H1 (cell line): ENCODE data around the gene HIPK2. TPM values are rescaled to one million over a fixed set of nuclear protein-coding genes. Genes with fewer than 3 reads are reported as not detected.

ENCODE experiments used
- CTCF ChIA-PET: fragments of 300-600 bp; sonication (Branson Sonifier 250); formaldehyde crosslinking; loops from one replicate; lab custom pipeline; 2021; ENCODE audit not compliant: partially characterized antibody; lab: Charles Lee
- POLR2A ChIA-PET: fragments of 300-600 bp; sonication (Branson Sonifier 250); formaldehyde crosslinking; loops from one replicate; lab custom pipeline; 2021; ENCODE audit warnings: inconsistent platforms; ENCODE audit not compliant: partially characterized antibody; lab: Charles Lee
- DNase-seq, 2 experiments: peaks; one replicate each; pipeline versions ENCODE4 v3.0.0 to v3.0.0-alpha.2; 2010 to 2022; ENCODE audit warnings: low spot score in 2 of 2, low read depth in 1 of 2, mixed read lengths in 1 of 2
- FAIRE-seq: peaks from 2 replicates; lab custom pipeline; 2011; peaks lifted over from hg19 to GRCh38; lab: Jason Lieb, UNC
- H2AFZ ChIP-seq: 2 replicates; pipeline ENCODE4 v1.8.1; 2012; ENCODE audit warnings: low read length, inconsistent platforms
- H2AK5ac ChIP-seq: 2 replicates; pipeline ENCODE4 v1.6.1; 2013; ENCODE audit warnings: low read depth, low read length
- H2BK120ac ChIP-seq: replicated peaks from 2 replicates; pipeline ENCODE3; 2013; ENCODE audit warnings: low read depth, low read length, inconsistent platforms
- H2BK12ac ChIP-seq: 2 replicates; pipeline ENCODE4 v1.6.1; 2013; ENCODE audit warnings: low read depth, low read length
- H2BK15ac ChIP-seq: 2 replicates; pipeline ENCODE4 v1.6.1; 2013; ENCODE audit warnings: low read length
- H2BK20ac ChIP-seq: 2 replicates; pipeline ENCODE4 v1.6.1; 2013; ENCODE audit warnings: low read length
- H2BK5ac ChIP-seq: 2 replicates; pipeline ENCODE4 v1.6.1; 2013; ENCODE audit warnings: low read depth, low read length
- H3K14ac ChIP-seq: 2 replicates; pipeline ENCODE4 v1.6.1; 2013; ENCODE audit warnings: inconsistent platforms; ENCODE audit not compliant: insufficient read length
- H3K18ac ChIP-seq: 2 replicates; pipeline ENCODE4 v1.6.1; 2013; ENCODE audit warnings: low read length; ENCODE audit errors: extremely low read depth
- H3K23ac ChIP-seq: 2 replicates; pipeline ENCODE4 v1.6.1; 2013; ENCODE audit warnings: inconsistent platforms; ENCODE audit not compliant: insufficient read length
- H3K23me2 ChIP-seq: 2 replicates; pipeline ENCODE4 v1.6.1; 2013; ENCODE audit warnings: low read depth, low read length
- H3K27ac ChIP-seq: 2 replicates; pipeline ENCODE4 v1.6.1; 2011; ENCODE audit warnings: low read depth, low read length, inconsistent platforms
- H3K27me3 ChIP-seq, 4 experiments: replicated peaks in 1 of 4; 1 replicate in 1 of 4; 2 replicates in 3 of 4; pipeline versions ENCODE4 v1.6.1 to v1.8.1; 2011 to 2013; ENCODE audit warnings: low read length in 3 of 4, mild to moderate bottlenecking in 3 of 4, inconsistent platforms in 2 of 4, mixed read lengths in 2 of 4, moderate library complexity in 1 of 4; ENCODE audit not compliant: control insufficient read depth in 3 of 4, insufficient read depth in 3 of 4; ENCODE audit errors: extremely low read depth in 1 of 4
- H3K36me3 ChIP-seq, 4 experiments: 2 replicates each; pipeline versions ENCODE4 v1.6.1 to v1.8.1; 2011 to 2013; ENCODE audit warnings: mild to moderate bottlenecking in 4 of 4, low read length in 3 of 4, moderate library complexity in 2 of 4, control low read depth in 1 of 4, inconsistent platforms in 1 of 4; ENCODE audit not compliant: insufficient read depth in 4 of 4, control insufficient read depth in 2 of 4
- H3K4ac ChIP-seq: replicated peaks from 2 replicates; pipeline ENCODE3; 2013; ENCODE audit warnings: low read length, low read depth, mixed read lengths, inconsistent platforms; ENCODE audit not compliant: insufficient read length
- H3K4me1 ChIP-seq, 4 experiments: replicated peaks in 1 of 4; 1 replicate in 1 of 4; 2 replicates in 3 of 4; pipeline versions ENCODE4 v1.6.1 to v1.8.1; 2011 to 2013; ENCODE audit warnings: low read length in 3 of 4, inconsistent platforms in 2 of 4, mixed read lengths in 1 of 4; ENCODE audit not compliant: insufficient read depth in 4 of 4, control insufficient read depth in 3 of 4
- H3K4me2 ChIP-seq, 2 experiments: 2 replicates each; pipeline versions ENCODE4 v1.6.1 to v1.8.1; 2011 to 2013; ENCODE audit warnings: low read depth in 2 of 2, low read length in 2 of 2, control low read depth in 1 of 2, inconsistent platforms in 1 of 2, mild to moderate bottlenecking in 1 of 2; ENCODE audit not compliant: insufficient read depth in 1 of 2
- H3K4me3 ChIP-seq, 4 experiments: fragments of 200-600, 300-600 bp in 1 of 4; sonication (generic), shearing (Covaris generic), sonication (Bioruptor Twin) in 1 of 4; 2 replicates each; pipeline versions ENCODE4 v1.5.1 to v1.8.1; 2011 to 2016; ENCODE audit warnings: low read length in 4 of 4, low read depth in 3 of 4, control low read depth in 2 of 4, inconsistent platforms in 2 of 4, mild to moderate bottlenecking in 2 of 4, mixed read lengths in 1 of 4, moderate library complexity in 1 of 4; ENCODE audit not compliant: insufficient read depth in 2 of 4; ENCODE audit errors: extremely low read depth in 1 of 4
- H3K56ac ChIP-seq: replicated peaks from 2 replicates; pipeline ENCODE3; 2013; ENCODE audit warnings: low read depth, mild to moderate bottlenecking, mixed read lengths, low read length, inconsistent platforms; ENCODE audit not compliant: insufficient read length
- H3K79me1 ChIP-seq: 2 replicates; pipeline ENCODE4 v1.6.1; 2013; ENCODE audit warnings: low read depth, low read length, control low read depth
- H3K79me2 ChIP-seq, 2 experiments: 2 replicates each; pipeline versions ENCODE4 v1.6.1 to v1.8.1; 2012 to 2013; ENCODE audit warnings: low read length in 2 of 2, mild to moderate bottlenecking in 2 of 2, inconsistent platforms in 1 of 2; ENCODE audit not compliant: insufficient read depth in 2 of 2, control insufficient read depth in 1 of 2
- H3K9ac ChIP-seq, 4 experiments: replicated peaks in 1 of 4; 1 replicate in 1 of 4; 2 replicates in 3 of 4; pipeline versions ENCODE4 v1.6.1 to v1.8.1; 2011 to 2013; ENCODE audit warnings: low read depth in 3 of 4, low read length in 3 of 4, control low read depth in 2 of 4, mild to moderate bottlenecking in 2 of 4, moderate library complexity in 2 of 4, inconsistent platforms in 1 of 4; ENCODE audit errors: extremely low read depth in 1 of 4
- H3K9me3 ChIP-seq, 2 experiments: 2 replicates each; pipeline versions ENCODE4 v1.6.1 to v1.8.1; 2012 to 2013; ENCODE audit warnings: mild to moderate bottlenecking in 2 of 2, moderate library complexity in 2 of 2, control low read depth in 1 of 2, inconsistent platforms in 1 of 2, low read depth in 1 of 2, low read length in 1 of 2, mixed read lengths in 1 of 2; ENCODE audit not compliant: insufficient read depth in 2 of 2
- H4K20me1 ChIP-seq, 2 experiments: replicated peaks in 1 of 2; 2 replicates each; pipeline versions ENCODE3 to v1.8.1; 2011 to 2013; ENCODE audit warnings: inconsistent platforms in 2 of 2, low read length in 2 of 2, mild to moderate bottlenecking in 1 of 2; ENCODE audit not compliant: insufficient read depth in 2 of 2, control insufficient read depth in 1 of 2
- H4K5ac ChIP-seq: 2 replicates; pipeline ENCODE4 v1.6.1; 2013; ENCODE audit warnings: low read length, low read depth, mixed read lengths, inconsistent platforms; ENCODE audit not compliant: insufficient read length
- H4K8ac ChIP-seq: 2 replicates; pipeline ENCODE4 v1.8.0; 2013; ENCODE audit warnings: mild to moderate bottlenecking, moderate library complexity, low read length, inconsistent platforms; ENCODE audit not compliant: insufficient read depth; ENCODE audit errors: extremely low read depth
- H4K91ac ChIP-seq: replicated peaks from 2 replicates; pipeline ENCODE3; 2013; ENCODE audit warnings: low read length, mixed read lengths, inconsistent platforms; ENCODE audit not compliant: insufficient read length
- RFX5 ChIP-seq: IDR thresholded peaks from 2 replicates; pipeline ENCODE4 v1.6.1; 2011; ENCODE audit warnings: low read depth, low read length, improper control_type of control experiment, borderline replicate concordance
- WGBS, 2 experiments: shearing (Covaris generic) in 1 of 2; methylation state at CpG; one replicate each; pipeline versions ENCODE4 v1.1.6 to v1.1.7; 2013 to 2015; ENCODE audit warnings: low lambda C conversion rate in 2 of 2, mixed read lengths in 2 of 2, inconsistent platforms in 1 of 2, low coverage in 1 of 2, missing lambda C conversion rate in 1 of 2; ENCODE audit not compliant: insufficient replicate concordance in 2 of 2, insufficient coverage in 1 of 2, insufficient read length in 1 of 2; ENCODE audit errors: extremely low coverage in 1 of 2, missing lambda C conversion rate in 1 of 2; 5-methylcytosine and 5-hydroxymethylcytosine counted together
- polyA plus RNA-seq, 7 experiments: library from polyadenylated mRNA; depleted of rRNA in 3 of 7; stranded (reverse) in 5 of 7; unstranded in 2 of 7; fragments of >200 nt in 5 of 7; fragments of 200-250 nt in 2 of 7; gene quantifications; 1 replicate in 5 of 7; 2 replicates in 1 of 7; 4 replicates in 1 of 7; pipeline versions ENCODE4 v1.2.1 to v1.2.3, GENCODE V29; 2011 to 2013; ENCODE audit warnings: missing spikeins in 2 of 7, mixed read lengths in 2 of 7
- total RNA-seq: library from RNA; stranded (reverse); fragmentation: NEBNext Ultra II Directional; extraction: Animal tissue kit (Norgen Biotek cat#: 25700); gene quantifications from 2 replicates; pipeline ENCODE4 v1.2.1, GENCODE V29; 2021

Gene HIPK2
- total and polyA plus RNA-seq, 2 of the 8 experiments (the other 6 are each of a cell fraction or from before 2014, with no cell fraction given), result 8.3 to 24.3 TPM

- Histone ChIP-seq H4K20me1 (no peaks in the 10 kb centered on the region), H4K8ac (no peak overlapping the region), H3K4ac (no peak overlapping the region), H3K23ac (no peak overlapping the region), H3K36me3 (no peaks in the 10 kb centered on the region), H3K9ac (no peak overlapping the region), H2BK5ac (no peak overlapping the region), H3K56ac (no peak overlapping the region), H3K23me2 (no peaks in the 10 kb centered on the region), H4K91ac (no peak overlapping the region), H3K18ac (no peak overlapping the region), H3K27me3 (no peaks in the 10 kb centered on the region), H2AK5ac (no peak overlapping the region), H4K5ac (no peak overlapping the region), H3K4me2 (no peak overlapping the region), H3K4me3 (no peak overlapping the region), H3K27ac (no peak overlapping the region), H2BK12ac (no peak overlapping the region), H2BK120ac (no peak overlapping the region), H3K79me2 (0 out of 4 replicates have a peak, but pooled peaks cover 0 to 5% of the 10 kb centered on the region in 2 experiments), H2BK15ac (no peak overlapping the region), H2BK20ac (no peak overlapping the region), H3K14ac (no peak overlapping the region), H3K4me1 (peaks cover 0 to 6% (median 0%) of the 10 kb centered on the region in 4 experiments; a peak in 1 of 7 replicates), H2AFZ (no peak overlapping the region), H3K9me3 (no peaks in the 10 kb centered on the region), H3K79me1 (no peaks in the 10 kb centered on the region)
- TF ChIP-seq RFX5, result no peak
- ChIA-PET CTCF (interaction anchor here (0.8 to 2.0 kb wide), 7 partner anchors 13 to 277 kb away, joined by 3 to 5 read pairs (median 3); no protein-coding TSS in a partner anchor), POLR2A (no interaction called here)
- DNase-seq (no peak), FAIRE-seq (no peak)
- WGBS, 2 experiments, result 85% methylated on average over 6 of the region's 6 CpGs; no CpG with 5 or more reads in 1 of the 2 experiments
Measured at GRCh38 chr7:139725858-139726484, 51.8 kb downstream of the HIPK2 start.
